Measurements from ENCODE around the gene HSPA12B. TPM values are rescaled to one million over a fixed set of nuclear protein-coding genes. Genes with fewer than 3 reads are reported as not detected.

The HSPA12B gene
- total and polyA plus RNA-seq, 2 of the 13 experiments (the other 11 are each of a cell fraction or from before 2014, with no cell fraction given), result 0.01 TPM; not detected in 1

DNA sequence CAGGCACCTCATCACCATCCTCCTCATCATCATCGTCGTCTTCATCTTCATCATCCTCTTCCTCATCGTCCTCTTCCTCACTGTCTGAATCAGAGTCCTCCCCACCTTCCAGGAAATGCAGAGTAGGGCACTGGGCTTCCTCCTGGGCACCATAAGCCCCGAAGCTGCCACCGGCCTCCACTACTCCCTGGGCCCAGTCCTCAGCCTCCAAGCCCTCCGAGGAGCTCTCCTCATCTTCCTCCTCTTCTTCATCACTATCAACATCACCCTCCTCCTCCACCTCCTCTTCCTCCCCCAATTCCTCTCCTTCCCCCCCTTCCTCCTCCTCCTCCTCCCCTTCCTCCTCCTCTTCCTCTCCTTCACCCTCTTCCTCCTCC is 52.4 kb downstream of the HSPA12B start (continued):
- TF ChIP-seq, protein P1, sequence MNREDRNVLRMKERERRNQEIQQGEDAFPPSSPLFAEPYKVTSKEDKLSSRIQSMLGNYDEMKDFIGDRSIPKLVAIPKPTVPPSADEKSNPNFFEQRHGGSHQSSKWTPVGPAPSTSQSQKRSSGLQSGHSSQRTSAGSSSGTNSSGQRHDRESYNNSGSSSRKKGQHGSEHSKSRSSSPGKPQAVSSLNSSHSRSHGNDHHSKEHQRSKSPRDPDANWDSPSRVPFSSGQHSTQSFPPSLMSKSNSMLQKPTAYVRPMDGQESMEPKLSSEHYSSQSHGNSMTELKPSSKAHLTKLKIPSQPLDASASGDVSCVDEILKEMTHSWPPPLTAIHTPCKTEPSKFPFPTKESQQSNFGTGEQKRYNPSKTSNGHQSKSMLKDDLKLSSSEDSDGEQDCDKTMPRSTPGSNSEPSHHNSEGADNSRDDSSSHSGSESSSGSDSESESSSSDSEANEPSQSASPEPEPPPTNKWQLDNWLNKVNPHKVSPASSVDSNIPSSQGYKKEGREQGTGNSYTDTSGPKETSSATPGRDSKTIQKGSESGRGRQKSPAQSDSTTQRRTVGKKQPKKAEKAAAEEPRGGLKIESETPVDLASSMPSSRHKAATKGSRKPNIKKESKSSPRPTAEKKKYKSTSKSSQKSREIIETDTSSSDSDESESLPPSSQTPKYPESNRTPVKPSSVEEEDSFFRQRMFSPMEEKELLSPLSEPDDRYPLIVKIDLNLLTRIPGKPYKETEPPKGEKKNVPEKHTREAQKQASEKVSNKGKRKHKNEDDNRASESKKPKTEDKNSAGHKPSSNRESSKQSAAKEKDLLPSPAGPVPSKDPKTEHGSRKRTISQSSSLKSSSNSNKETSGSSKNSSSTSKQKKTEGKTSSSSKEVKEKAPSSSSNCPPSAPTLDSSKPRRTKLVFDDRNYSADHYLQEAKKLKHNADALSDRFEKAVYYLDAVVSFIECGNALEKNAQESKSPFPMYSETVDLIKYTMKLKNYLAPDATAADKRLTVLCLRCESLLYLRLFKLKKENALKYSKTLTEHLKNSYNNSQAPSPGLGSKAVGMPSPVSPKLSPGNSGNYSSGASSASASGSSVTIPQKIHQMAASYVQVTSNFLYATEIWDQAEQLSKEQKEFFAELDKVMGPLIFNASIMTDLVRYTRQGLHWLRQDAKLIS (CRISPR knock-in tag; IDR thresholded peaks at IDR 0.05), result no peak
- no peak for TF ChIP-seq ZNF253 (CRISPR knock-in tag; IDR thresholded peaks at IDR 0.05; ENCODE audit: borderline replicate concordance)
- TF ChIP-seq KLF6 (CRISPR knock-in tag; IDR thresholded peaks at IDR 0.05), result no peak
- 0 out of 2 replicates have a peak, but pooled peaks have one; percentile 1 for TF ChIP-seq DR1 (CRISPR knock-in tag; IDR thresholded peaks at IDR 0.05)
- TF ChIP-seq ZNF501 (CRISPR knock-in tag; IDR thresholded peaks at IDR 0.05), result 0 out of 2 replicates have a peak, but pooled peaks have one; percentile 14
- no peak for TF ChIP-seq SCMH1 (CRISPR knock-in tag; IDR thresholded peaks at IDR 0.05; ENCODE audit: borderline replicate concordance)
- no peak for TF ChIP-seq ZNF543 (CRISPR knock-in tag; IDR thresholded peaks at IDR 0.05)
- TF ChIP-seq ELF3 (CRISPR knock-in tag; IDR thresholded peaks at IDR 0.05), result no peak
- TF ChIP-seq ZNF780A (CRISPR knock-in tag; IDR thresholded peaks at IDR 0.05), result no peak
- 0 out of 2 replicates have a peak, but pooled peaks have one; percentile 5 for TF ChIP-seq NFKB2 (CRISPR knock-in tag; IDR thresholded peaks at IDR 0.05; ENCODE audit: borderline replicate concordance)
- no peak for TF ChIP-seq ZNF20 (CRISPR knock-in tag; IDR thresholded peaks at IDR 0.05)
- TF ChIP-seq GMEB2 (CRISPR knock-in tag; IDR thresholded peaks at IDR 0.05; ENCODE audit: low read depth), result no peak
- TF ChIP-seq DMAP1 (CRISPR knock-in tag; IDR thresholded peaks at IDR 0.05), result no peak
- no peak for TF ChIP-seq FUBP1 (CRISPR knock-in tag; IDR thresholded peaks at IDR 0.05; ENCODE audit: borderline replicate concordance)
- no peak for TF ChIP-seq ZNF589 (CRISPR knock-in tag; conservative IDR thresholded peaks at IDR 0.05)
- TF ChIP-seq, protein P2, sequence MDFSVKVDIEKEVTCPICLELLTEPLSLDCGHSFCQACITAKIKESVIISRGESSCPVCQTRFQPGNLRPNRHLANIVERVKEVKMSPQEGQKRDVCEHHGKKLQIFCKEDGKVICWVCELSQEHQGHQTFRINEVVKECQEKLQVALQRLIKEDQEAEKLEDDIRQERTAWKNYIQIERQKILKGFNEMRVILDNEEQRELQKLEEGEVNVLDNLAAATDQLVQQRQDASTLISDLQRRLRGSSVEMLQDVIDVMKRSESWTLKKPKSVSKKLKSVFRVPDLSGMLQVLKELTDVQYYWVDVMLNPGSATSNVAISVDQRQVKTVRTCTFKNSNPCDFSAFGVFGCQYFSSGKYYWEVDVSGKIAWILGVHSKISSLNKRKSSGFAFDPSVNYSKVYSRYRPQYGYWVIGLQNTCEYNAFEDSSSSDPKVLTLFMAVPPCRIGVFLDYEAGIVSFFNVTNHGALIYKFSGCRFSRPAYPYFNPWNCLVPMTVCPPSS (IDR thresholded peaks at IDR 0.05), result 0 out of 2 replicates have a peak, but pooled peaks have one; percentile 39
- TF ChIP-seq, protein P3, sequence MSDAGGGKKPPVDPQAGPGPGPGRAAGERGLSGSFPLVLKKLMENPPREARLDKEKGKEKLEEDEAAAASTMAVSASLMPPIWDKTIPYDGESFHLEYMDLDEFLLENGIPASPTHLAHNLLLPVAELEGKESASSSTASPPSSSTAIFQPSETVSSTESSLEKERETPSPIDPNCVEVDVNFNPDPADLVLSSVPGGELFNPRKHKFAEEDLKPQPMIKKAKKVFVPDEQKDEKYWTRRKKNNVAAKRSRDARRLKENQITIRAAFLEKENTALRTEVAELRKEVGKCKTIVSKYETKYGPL (CRISPR knock-in tag; IDR thresholded peaks at IDR 0.05), result no peak
- TF ChIP-seq TERF1 (CRISPR knock-in tag; IDR thresholded peaks at IDR 0.05), result no peak
- TF ChIP-seq, protein P4, sequence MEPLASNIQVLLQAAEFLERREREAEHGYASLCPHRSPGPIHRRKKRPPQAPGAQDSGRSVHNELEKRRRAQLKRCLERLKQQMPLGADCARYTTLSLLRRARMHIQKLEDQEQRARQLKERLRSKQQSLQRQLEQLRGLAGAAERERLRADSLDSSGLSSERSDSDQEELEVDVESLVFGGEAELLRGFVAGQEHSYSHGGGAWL (CRISPR knock-in tag; IDR thresholded peaks at IDR 0.05), result no peak

All from HepG2 (cell line).